GM21737 (cell line): ENCODE results near the gene ZBTB25.
A peak's percentile ranks its signal among the peaks of the same experiment; 100 is the strongest.

Source experiments
- ATAC-seq: cut with Tn5 transposase; IDR thresholded peaks from one replicate; pipeline ENCODE4 v1.9.1; 2021; ENCODE audit warnings: mild to moderate bottlenecking, moderate library complexity; ENCODE audit not compliant: unreplicated experiment

Gene ZBTB25

DNA sequence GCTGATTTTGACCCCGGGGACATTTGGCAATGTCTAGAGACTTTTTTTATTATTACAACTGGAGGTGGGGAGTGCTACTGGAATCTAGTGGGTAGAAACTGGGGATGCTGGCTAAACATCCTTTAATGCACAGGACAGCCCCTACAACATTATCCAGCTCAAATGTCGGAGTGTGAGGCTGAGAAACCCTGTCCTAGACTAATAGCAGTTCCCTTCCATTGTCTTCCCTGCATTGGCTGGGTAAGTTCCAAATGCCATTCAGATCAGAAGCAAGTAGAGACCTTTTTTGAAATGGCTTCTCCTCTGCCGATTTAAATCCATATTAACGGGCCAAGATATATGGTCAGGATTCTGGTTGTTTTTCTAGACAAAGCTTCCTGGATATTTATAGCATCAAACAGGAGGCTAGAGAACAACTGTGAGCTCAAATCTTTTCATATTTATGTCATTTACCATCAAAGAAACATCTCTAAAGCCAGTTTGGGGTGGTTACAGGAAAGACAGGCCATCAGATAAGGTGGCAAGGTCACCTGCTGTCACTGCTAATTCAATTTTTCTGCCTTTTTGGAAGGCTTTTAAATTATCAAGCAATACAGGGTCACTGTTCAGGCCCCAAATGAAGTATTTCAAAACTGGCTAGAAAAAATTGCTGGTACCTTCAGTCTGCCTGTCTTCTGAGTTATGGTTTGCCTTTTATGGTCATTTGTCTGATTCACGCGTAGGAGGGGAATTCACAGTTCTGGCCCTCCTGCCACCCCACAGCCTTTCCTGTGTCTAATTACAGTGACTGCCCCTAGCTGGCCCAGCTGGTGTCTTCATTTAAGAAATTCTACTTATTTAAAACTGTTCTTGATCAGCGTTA is 58.4 kb downstream of the ZBTB25 start:
- ATAC-seq = peak; percentile 87

DNA sequence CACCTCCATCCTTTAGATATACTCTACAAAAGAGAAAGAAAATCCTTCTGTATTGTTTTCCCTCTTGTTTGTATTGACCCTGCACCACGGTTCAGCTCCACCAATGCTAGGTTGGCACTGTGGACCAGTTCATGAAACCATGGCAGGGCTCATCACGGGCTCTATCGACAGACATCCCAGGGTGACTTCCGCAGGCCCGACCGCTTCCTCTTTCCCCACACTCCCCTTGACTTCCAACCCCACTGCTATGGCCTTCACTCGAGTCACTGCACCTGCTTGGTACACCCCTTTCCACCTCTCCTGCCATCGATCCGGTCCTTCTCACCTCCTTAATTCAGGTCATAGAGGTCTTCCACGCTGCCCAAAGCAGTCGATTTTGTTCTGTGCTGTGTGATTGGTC is 59.5 kb downstream of the ZBTB25 start:
- no peak for ATAC-seq

GRCh38 chr14:64442300-64442988 is 61.2 kb downstream of the ZBTB25 start:
- no peak for ATAC-seq

GRCh38 chr14:64440494-64440893 is 63.1 kb downstream of the ZBTB25 start:
- ATAC-seq = no peak

DNA sequence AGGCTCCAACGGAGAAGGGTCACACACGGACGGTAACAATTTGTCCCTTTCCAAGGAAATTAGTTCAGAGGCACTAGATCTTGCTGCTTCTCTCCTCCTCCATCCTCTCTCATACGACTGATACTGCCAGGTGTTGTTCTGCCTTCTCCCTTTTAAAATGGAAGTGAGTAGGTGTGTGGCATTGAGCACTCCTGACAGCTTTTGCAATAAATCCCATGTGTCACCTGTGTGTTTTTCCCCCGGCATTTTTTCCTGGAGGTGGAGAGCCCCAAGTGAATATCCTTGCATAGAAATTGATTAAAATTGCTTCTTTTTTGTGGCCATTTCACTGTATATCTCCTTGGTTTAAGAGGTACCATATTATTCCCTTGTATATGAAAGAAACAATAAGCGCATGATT is 64.5 kb downstream of the ZBTB25 start:
- ATAC-seq = no peak

GRCh38 chr14:64438181-64438841 is 65.3 kb downstream of the ZBTB25 start:
- no peak for ATAC-seq

- no peak for ATAC-seq
These were observed 69.1 kb downstream of the ZBTB25 start for GRCh38 chr14:64434528-64434927.

DNA sequence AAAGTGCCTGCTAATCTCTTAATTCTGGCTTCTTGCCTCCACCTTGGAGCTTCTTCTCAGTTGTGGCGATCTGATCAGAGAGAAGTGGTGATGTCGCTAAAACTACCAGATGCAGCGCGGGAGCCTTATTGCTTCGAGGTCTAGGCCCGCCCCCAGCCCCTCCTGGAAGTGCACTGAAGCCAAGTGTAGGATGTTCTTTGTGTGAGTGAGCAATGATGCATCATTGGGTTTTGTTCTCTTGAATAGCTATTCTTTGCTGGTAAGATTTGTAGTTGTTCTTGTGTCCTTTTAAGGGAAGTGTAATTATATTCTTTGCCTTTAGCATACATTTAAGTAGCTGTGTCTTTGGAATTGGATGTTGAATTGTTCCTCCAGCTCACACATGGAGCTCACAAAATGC is 79.7 kb downstream of the ZBTB25 start:
- ATAC-seq = no peak

DNA sequence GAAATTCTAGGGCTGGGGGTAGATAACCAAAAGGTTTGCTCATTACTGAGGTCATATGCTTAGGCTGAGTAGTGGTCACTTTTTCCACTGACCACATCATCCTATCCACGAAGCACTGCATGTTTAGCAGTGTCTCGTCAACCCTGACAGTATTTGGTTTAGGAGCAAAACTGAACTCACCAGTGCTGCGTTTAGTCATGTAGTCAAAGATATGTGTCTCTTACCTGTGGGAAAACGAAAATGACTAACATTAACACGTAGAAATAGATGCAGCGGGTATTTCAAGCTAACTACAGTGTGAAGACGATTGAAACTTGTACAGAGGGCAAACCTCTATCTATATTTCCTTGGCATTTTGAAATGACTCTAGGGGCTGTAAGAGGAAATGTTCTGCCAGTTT is 80.9 kb downstream of the ZBTB25 start:
- ATAC-seq = no peak

GRCh38 chr14:64422005-64422404 is 81.6 kb downstream of the ZBTB25 start:
- no peak for ATAC-seq

DNA sequence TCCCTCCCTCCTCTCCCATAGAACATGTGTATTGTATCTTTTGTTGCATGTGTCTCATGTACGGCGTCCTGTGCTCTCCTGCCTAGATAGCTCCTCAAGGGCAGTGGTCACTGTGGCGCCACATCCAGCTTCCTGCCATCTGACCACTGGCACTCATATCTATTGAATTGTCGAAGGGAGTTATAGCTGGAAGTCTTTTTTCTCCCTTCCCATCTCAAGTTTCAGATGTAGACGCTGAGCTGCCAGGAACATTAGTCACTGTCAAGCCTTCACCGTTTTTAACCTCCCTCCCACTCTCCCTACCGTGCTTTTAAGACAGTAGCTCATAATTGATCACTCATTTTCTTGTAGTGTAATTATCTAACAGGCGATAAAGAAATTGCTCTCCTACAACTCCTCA is 82.5 kb downstream of the ZBTB25 start:
- ATAC-seq = no peak

DNA sequence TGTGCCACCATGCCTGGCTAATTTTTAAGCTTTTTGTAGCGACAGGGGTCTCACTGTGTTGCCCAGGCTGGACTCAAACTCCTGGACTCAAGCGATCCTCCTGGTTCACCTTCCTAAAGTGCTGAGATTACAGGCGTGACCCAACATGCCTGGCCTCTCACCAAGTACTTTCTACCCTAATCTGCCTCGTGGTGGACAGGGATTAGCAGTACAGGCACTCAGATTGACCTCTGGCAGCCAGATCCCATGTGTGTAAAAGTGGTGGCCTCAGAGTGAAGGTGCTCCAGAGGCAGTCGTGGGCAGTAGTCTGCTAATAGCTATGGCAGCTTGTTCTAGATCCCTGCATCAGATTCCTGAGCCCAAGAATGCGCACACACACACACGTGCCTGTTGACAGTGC is 84.6 kb downstream of the ZBTB25 start:
- no peak for ATAC-seq

DNA sequence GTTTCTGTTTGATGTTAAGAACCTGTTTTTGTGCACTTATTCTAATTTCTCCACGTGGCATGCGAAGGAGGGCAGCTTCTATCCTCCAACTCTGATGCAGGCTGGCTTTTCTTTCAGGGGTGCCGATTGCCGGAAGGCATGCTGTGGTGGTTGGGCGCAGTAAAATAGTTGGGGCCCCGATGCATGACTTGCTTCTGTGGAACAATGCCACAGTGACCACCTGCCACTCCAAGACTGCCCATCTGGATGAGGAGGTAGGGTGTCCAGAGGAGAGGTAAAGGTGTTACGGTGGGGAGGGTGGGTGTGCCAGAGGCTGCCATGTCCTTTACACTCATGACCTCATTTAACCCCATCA is 85.9 kb downstream of the ZBTB25 start:
- ATAC-seq = no peak

GRCh38 chr14:64417055-64417770 is 86.4 kb downstream of the ZBTB25 start:
- no peak for ATAC-seq

GRCh38 chr14:64416348-64416932 is 87.2 kb downstream of the ZBTB25 start:
- ATAC-seq = no peak

DNA sequence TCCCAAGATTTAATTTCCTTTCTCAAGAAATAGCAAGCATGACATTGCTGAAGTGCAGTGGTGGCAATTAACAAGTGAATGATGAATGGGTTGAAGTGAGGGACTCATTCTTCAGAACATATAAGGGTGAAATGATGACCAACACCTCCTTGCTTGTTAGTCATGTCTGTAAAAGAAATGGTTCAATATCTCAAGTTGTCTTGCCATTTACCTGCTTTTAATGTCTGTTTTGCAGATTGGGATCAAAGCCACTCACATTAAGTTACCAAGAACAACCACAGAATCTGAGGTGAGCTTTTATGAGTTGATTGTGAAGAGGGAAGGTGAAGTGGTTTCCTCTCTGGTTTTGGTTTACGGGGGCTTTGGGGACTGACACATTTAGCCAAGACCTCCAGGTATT is 91.4 kb downstream of the ZBTB25 start:
- ATAC-seq = no peak

- ATAC-seq = no peak
These were observed 92.6 kb downstream of the ZBTB25 start for GRCh38 chr14:64411001-64411400.

GRCh38 chr14:64410084-64410774 is 93.4 kb downstream of the ZBTB25 start:
- no peak for ATAC-seq

DNA sequence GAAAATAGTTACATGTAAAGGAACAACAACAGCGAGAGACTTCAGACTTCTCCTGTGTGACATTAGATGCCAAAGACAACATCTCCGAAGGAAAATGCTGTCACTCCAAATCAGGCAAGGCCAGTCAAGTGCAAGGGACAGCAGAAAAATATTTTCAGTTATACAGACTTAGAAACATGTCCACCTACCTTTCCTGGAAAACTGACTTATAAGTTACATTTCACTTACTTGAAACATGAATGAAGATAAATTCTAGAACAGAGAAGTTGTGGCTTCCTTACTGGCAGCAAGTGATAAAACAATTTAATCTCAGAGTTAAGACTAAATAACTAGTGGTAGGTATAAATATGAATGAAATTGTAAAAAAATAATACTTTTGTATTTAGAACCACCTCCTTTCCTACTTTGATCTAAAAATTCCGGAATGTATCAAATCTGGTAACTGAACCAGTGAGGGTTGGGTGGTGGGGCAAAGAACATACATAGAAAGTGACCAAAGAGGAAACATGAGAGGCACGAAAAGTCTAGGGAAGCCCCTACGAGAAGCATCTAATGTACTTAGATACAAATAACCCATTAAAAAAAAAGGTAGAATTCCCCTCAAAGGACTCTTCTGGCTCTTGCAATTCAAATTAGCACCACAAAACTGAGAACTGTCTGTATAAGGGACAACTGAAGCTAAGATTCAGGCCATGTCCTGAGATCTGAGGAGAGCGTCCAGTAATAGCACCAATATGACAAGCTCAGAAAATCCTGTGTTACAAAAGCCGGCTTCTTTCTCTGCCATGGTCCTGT is 94.3 kb downstream of the ZBTB25 start:
- ATAC-seq = no peak

DNA sequence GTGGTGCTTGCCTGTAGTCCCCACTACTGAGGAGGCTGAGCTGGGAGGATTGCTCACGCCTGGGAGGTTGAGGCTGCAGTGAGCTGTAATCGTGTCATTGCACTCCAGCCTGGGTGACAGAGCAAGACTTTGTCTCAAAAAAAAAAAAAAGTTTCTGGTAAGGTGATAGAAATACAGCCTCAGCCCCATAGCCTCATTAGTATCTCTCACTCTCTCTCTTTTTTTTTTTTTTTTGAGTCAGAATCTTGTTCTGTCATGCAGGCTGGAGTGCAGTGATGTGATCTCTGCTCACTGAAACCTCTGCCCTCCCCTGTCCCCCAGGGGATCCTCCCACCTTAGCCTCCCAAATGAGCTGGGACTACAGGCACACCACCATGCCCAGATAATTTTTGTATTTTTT is 96.3 kb downstream of the ZBTB25 start:
- no peak for ATAC-seq
